HG02884 (cell line): ENCODE measurements around the gene SNHG17.
A peak's percentile ranks its signal among the peaks of the same experiment; 100 is the strongest.
"Not testable (repeated sequence)": the region's sequence is repeated elsewhere in the genome, so short reads cannot be mapped to it uniquely, and the experiment has no call there.

ENCODE experiments used
- ATAC-seq: cut with Tn5 transposase; IDR thresholded peaks from one replicate; pipeline ENCODE4 v1.9.1; 2021; ENCODE audit warnings: mild to moderate bottlenecking, moderate library complexity; ENCODE audit not compliant: unreplicated experiment

The SNHG17 gene

DNA sequence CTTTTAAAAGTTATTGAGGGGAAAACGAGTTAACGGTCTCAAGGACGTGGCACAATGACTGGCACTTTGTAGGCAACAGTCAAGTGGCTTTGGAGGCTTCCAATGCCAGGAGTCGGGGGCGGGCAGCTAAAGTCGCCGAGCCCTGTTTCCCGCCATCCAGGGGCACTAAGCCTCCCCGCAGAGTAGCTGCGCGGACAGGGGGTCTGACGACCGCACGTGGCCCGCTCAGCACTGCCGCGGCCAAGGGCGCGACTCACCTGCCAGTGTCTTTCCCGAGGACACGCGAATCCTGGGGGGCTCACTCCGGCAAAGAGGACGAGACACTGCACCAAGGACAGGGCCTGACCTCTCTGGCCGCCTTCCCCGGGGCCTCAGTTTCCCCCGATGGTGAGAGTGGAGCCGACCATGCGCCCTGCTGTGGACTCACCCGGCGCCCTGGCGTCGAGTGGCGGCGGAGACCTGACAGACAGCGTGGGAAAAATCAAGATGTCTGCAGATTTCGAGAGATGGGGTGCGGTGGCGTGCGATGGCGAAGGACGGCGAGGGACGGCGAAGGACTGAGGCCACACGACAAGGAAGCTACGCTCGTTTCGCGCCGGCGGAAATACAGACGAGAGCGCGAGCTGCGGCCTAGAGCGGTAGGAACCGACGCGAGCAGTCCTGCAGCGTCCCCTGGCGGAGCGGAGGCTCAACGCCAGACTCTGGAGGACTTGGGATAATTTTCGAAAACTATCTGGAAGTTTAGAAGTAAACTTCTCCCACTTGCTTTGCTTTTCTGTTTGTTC lies at the start of gene SNHG17:
Gene SNHG17 (minus strand): TSS at position 559 of the 785 bp plus-strand sequence.
- ATAC-seq: peak; percentile 50

DNA sequence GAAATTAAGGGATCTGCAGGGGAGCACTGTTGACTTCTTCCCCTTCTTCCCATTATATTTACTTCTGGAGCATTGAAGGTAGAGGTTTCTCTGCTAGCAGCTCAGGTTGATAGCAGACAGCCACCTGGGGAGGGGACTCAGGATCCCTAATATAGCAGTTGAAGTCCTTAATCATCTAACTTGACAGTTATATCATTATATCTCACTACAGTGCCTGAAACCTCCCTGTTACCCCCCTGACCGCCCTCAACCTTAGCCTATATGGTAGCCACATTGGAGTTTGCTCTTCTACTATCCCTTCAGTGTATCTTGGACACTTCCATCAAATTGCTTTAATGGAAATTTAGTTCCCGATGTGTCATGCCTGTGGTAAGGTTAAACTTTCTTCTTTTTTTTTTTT lies 44.5 kb upstream of the SNHG17 start:
- no peak for ATAC-seq

DNA sequence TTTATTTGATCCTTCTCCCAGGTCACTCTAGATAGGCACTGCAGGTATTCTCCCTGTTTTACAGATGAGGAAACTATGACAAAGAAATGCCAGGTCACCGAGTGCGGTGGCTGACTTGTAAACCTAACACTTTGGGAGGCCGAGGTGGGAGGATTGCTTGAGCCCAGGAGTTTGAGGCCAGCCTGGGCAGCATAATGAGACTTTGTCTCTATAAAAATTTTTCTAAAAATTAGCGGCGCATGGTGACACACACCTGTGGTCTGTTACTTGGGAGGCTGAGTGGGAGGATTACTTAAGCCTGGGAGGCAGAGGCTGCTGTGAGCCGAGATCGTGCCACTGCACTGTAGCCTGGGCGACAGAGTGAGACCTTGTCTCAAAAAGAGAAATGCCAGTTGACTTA lies 42.6 kb upstream of the SNHG17 start:
- no peak for ATAC-seq

DNA sequence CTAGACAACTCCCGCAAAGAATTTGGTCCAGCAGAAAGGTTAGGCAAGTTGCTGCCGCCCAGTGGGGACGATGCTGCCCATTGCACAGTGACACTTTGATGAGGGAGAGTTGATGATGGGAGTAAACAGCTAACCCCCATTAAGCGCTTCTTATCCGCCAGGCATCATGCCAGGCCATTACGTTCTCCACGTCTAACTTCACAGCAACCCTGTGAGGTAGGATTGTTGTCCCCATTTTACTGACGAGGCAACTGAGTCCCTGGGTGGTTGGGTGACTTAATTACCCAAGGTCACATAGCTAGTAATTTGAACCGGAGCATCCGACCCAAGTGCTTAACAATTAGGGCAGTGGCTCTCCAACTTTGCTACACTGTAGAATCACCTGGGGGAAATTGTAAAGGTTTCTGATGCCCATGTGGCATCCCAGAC lies 38.3 kb upstream of the SNHG17 start:
- no peak for ATAC-seq

DNA sequence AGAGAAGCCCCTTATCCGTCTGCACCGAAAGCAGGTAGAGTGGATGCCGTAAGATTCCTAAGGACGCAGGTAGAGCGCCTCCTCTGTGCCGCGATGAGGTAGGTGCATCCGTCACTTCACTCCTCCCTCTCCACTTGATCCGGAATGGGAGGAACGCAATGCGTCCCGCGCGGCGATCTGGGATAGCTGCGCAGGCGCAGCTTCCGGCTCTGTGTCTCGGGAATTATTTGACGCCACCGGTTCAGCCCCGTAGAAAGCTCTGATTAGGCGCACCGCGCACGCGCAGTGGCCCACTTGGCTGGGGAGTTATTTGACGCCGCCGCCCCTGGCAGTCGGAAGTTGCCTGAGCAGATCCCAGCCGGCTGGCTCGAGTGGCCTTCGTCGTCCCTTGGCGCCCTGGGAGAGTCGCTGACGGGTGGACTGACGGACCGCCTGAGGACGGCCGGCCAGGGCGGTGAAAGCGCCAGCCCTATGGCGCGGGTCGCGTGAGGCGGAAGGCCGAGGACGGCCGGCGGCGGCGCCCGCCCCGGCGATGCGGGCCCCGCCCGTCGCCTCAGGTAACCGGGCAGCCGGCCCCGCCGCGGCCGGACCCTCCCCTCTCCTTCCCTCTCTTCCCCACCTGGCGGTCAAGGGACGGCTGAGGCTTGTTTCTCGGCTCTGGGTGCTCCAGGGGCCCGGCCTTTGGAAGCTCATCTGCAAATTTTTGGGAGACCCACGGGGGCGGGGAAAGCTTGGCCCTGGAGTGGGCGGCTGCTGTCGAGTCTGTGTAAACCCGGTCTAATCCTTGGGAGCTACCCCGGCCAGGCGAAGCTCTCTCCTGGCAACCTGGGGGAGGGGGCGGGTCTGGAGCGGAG lies 37.6 kb upstream of the SNHG17 start, which contains the start of gene RALGAPB:
Gene RALGAPB (plus strand): TSS at position 331 of the 854 bp plus-strand sequence. CDS start 15,590 bp downstream, outside the sequence.
- peak; percentile 93 for ATAC-seq

DNA sequence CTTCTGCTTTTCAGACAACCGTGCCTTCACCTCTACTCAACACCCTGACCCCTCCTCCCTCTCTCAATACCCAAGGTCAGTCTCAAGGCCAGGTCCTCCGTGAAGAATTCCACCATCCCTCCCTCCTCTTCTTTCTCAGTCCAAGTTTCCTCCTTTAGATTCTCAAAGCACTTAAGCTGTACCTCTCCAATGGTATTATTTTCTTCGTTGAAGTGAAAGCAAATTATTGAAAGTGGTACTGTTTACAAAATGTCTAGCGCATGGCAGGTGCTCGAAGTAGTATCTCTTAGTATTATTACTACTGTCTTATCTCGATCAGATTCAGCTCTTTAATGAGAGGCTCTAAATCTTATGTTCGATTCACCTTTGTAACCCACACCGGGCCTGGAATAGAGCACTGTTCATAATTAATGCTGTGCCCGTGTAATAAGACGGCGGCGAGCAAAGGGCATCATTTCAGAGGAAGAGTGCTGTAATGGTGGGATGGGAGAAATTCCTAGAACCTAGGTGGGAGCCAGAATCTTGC lies 36.9 kb upstream of the SNHG17 start:
- ATAC-seq: no peak

DNA sequence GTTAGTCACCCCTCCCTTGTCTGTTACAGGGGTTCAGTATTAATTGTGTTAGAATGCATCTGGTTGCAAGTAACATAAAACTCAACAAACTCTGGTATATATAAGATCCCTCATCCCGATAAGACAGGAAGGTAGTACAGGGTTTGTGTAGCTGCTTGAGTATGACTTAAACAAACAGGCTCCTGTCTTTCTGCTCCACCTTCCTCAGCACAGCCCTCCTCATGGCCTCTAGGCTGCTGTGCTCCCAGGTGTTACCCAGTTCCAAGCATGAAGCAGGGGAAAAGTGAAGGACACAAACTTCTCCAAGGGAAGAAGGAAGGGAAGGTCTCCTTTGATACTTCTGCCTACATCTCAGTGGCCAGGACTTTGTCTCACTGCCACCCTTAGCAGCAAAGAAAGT lies 36.1 kb upstream of the SNHG17 start:
- ATAC-seq: no peak

DNA sequence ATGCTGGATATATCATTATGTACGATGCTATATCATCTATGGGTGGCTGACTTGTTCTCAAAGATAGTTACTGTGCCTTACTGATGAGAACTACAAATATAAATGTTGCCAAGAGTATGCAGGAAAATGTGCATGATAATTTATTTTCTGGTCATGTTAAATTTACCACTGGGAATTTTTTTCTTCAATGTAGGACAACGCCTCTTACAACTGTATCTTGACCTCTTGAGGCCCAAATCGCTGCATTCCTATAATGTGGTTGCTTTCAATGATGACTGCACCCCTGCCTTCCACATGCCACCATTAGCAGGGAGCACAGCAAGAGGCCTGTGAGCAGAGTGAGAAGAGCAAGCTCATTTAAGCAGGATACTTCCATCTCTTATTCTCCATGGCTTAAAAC lies 31.9 kb upstream of the SNHG17 start:
- no peak for ATAC-seq

DNA sequence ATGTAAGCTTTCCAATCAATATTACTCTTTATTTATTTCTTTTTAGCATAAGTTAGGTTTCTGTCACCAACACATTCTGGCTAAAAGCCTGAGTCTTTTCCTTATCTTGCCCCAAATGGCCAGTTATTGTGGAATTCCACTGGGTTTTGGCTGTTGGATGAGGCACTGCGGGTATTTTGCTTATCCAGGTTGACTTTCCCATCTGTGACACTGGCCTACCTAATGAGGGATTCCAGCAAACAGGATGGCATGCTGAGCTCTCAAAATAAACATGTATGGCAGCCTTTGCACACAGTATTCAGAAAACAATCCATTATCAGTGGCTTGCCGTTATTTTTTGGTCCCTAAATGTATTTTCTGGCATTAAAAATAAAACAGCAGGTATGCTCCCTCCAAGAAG lies 31.0 kb upstream of the SNHG17 start:
- ATAC-seq: no peak

DNA sequence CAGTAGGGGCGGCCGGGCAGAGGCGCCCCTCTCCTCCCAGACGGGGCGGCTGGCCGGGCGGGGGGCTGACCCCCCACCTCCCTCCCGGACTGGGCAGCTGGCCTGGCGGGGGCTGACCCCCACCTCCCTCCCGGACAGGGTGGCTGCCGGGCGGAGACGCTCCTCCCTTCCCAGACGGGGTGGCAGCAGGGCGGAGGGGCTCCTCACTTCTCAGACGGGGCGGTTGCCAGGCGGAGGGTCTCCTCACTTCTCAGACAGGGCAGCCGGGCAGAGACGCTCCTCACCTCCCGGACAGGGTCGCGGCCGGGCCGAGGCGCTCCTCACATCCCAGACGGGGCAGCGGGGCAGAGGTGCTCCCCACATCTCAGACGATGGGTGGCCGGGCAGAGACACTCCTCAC lies 26.4 kb upstream of the SNHG17 start:
- not testable (repeated sequence) for ATAC-seq

DNA sequence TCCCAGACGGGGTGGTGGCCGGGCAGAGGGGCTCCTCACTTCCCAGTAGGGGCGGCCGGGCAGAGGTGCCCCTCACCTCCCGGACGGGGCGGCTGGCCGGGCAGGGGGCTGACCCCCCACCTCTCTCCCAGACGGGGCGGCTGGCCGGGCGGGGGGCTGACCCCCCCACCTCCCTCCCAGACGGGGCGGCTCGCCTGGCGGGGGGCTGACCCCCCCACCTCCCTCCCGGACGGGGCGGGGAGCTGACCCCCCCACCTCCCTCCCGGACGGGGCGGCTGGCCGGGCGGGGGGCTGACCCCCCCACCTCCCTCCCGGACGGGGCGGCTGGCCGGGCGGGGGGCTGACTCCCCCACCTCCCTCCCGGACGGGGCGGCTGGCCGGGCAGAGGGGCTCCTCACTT lies 26.0 kb upstream of the SNHG17 start:
- ATAC-seq: not testable (repeated sequence)

DNA sequence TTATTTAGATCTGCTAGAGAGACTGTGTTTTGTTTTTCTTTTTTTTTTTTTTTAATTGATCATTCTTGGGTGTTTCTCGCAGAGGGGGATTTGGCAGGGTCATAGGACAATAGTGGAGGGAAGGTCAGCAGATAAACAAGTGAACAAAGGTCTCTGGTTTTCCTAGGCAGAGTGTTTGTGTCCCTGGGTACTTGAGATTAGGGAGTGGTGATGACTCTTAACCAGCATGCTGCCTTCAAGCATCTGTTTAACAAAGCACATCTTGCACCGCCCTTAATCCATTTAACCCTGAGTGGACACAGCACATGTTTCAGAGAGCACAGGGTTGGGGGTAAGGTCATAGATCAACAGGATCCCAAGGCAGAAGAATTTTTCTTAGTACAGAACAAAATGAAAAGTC lies 25.5 kb upstream of the SNHG17 start:
- ATAC-seq: not testable (repeated sequence)

DNA sequence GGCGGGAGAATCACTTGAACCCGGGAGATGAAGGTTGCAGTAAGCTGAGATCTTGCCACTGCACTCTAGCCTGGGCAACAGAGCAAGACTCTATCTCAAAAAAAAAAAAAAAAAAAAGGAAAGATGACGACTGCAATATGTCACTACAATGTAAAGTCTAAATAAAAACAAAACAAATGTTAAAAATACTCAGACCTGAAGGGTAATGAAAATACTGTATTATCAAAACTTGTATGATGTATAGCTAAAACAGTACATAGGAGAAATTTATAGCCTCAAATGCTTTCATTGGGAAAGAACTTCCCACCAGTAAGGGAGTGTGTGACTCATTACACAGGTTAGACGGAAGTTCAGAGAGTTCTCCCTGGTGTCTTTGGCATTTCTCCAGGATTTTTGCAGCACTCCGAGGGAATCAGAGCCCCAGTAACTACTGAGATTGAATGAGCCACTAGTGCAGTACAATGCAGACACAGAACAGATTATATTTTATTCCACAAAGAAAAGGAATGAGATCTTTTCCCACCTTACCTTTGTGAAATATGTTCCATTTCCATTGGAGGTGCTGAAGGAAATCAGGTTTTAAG lies 25.0 kb upstream of the SNHG17 start:
- ATAC-seq: no peak

DNA sequence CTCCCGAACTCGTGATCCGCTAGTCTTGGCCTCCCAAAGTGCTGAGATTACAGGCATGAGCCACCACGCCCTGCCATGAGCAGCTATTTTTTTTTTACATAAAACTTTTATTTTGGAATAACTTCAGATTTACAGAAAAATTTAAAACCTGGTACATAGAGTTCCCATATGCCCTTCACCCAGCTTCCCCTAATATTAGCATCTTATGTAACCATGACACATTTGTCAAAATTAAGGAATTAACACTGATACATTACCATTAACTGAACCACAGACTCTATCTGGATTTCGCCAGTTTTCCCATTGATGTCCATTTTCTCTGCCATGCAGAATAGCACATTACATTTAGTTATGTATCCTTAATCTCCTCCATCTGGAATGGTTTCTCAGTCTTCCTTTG lies 23.2 kb upstream of the SNHG17 start:
- ATAC-seq: no peak

DNA sequence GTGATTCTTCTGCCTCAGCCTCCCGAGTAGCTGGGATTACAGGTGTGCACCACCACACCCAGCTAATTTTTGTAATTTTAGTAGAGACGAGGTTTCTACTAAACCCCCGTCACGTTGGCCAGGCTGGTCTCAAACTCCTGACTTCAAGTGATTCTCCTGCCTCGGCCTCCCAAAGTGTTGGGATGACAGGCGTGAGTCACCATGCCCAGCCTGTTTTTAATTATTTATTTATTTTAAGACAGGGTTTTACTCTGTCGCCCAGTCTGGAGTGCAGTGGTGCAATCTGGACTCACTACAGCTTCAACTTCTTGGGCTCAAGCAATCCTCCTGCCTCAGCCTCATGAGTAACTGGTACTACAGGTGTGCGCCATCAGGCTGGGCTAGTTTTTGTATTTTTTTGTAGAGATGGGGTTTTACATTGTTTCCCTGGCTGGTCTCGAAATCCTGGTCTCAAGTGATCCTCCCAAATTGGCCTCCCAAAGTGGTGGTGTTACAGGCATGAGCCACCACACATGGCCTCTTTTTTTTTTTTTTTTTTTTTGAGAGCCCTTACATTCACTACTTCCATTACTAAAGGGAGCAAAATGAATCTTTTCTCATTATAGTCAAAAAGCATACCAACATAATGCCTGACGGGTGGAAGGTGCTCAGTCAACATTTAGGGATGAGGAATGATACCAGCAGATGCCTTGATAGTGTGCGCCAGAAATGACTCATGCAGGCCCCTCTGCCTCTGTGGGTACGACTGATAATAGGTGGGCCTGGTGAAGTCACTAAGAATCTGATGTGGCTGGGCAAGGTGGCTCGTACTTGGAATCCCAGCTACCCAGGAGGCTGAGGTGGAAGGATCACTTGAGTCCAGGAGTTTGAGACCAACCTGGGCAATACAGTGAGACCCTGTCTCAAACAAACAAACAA lies 19.7 kb upstream of the SNHG17 start:
- no peak for ATAC-seq

DNA sequence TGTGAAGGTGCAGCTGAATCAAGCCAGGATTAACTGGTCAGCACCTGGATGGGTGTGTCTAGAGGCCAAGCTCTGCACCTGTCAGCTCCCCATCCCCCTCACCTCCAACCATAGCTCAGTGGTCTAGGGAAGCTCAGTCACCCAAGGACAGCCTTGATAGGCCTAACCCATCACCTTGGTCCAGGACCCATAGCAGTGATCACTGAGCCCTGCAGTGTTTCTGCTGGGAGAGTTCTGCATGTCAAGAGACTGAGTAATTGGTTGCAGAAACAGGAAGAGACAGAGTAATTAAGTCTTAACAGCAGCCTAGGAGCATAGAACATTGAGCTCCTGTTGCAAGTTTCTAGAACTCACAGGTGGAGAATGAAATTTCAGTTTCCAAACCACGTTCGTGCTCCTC lies 18.8 kb upstream of the SNHG17 start:
- ATAC-seq: peak; percentile 59

DNA sequence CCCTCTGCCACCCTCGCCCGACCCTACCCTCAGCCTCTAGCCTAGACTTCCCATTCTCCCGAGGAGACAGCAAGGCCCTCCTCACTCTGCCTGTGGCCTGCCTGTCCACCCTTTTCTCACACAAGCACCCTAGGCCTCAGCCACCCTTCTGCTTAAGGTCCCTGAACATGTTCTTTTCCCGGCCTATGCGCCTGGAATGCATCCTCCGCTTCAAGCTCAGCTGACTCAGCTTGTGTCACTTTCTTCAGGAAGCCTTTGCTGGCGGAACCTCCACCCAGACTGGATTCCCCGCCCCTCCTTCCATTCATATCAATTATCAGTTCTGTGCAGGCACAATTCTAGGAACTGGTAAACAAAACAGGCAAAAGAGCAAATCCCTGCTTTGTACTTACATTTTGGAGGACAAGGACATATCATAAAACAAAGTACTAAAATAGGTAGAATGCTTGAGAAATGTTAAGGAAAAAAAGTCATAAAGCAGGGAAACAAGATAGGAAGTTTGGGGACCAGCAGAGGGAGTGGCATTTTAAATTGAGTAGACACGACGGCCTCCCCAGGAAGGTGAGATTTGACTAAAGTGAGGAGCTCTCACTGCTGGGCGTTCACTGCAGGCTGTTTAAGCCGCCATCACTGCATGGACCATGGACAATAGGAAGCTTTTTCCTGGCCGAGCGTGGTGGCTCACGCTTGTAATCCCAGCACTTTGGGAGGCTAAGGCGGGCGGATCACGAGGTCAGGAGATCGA lies 17.9 kb upstream of the SNHG17 start:
- ATAC-seq: no peak

DNA sequence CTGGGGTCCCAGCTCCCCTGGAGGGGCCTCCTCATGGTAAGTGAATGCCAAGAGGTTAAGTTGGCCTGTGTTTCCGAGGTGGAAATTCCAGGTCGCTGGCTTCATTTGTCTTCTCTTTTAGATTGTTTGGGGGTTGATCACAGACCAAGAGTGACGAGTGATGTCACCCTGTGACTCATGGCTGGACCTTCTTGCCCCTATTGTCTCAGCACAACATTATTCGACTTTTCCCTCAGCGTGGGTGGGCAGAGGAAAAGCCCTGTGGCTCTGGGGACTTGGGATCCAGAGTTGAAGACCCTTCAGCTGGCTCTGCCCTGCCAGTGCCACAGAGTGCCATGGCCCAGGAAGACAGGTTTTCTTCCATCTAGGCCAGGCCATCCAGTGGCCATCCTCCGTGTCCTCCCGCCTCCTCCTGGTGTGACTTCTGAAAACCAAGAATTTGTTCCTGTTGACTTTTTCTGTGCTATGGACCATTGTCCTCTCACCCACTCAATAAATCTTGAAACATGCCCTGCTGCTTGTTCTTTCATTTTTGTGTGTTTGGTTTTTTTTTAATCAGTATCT lies 15.4 kb upstream of the SNHG17 start:
- no peak for ATAC-seq

DNA sequence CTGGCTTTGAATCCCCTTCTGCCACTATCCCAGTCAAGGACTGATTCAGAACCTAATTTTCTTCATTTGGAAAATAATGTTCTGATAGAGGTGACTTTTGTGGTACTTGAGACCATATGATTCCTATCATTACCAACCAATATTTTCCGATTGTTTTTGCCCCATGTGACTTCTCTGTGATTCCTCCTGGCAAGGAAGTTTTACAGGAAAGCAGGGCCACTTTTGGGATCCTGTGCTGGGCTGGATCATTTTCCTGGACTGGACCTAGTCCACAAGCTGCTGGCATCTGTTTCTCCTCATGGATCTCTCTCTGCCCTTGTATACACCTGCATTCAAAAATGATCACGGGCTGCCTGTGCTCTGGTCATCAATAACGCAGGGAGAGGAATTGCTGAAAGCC lies 13.9 kb upstream of the SNHG17 start:
- ATAC-seq: no peak
